B cell (primary cell): ENCODE results near the gene TRIM46. TPM values are rescaled to one million over a fixed set of nuclear protein-coding genes. Genes with fewer than 3 reads are reported as not detected.

ENCODE experiments used
- ATAC-seq: fragments of 200-7000 bp; cut with Tn5 transposase; one replicate; pipeline ENCODE4 v1.10.0; 2021; ENCODE audit warnings: low read depth, mild to moderate bottlenecking, moderate number of reproducible peaks, moderate library complexity
- CTCF ChIA-PET: fragments of 350-600 bp; sonication (Branson Sonifier 250); formaldehyde crosslinking; loops from one replicate; lab custom pipeline; 2021; ENCODE audit warnings: antibody characterized with exemption, inconsistent platforms; lab: Charles Lee
- POLR2A ChIA-PET: fragments of 350-600 bp; sonication (Branson Sonifier 250); formaldehyde crosslinking; loops from one replicate; lab custom pipeline; 2021; ENCODE audit warnings: antibody characterized with exemption; lab: Charles Lee
- DNase-seq: peaks from one replicate; pipeline ENCODE4 v3.0.0; 2013
- H2AFZ ChIP-seq: 2 replicates; pipeline ENCODE4 v1.6.1; 2012; ENCODE audit warnings: mild to moderate bottlenecking, low read depth, low read length; ENCODE audit not compliant: insufficient read depth, poor library complexity, severe bottlenecking
- H3K27ac ChIP-seq, 2 donors: 1 replicate in 1 of 2; 2 replicates in 1 of 2; pipeline ENCODE4 v1.5.1; 2012 to 2013; ENCODE audit warnings: low read length in 2 of 2, mild to moderate bottlenecking in 2 of 2, moderate library complexity in 1 of 2
- H3K27me3 ChIP-seq, 4 experiments: fragments of 200-600 bp in 1 of 4; sonication (generic) in 1 of 4; replicated peaks in 1 of 4; 1 replicate in 2 of 4; 2 replicates in 2 of 4; pipeline versions ENCODE4 v1.6.1 to v1.7.0; 2013 to 2016; ENCODE audit warnings: low read length in 3 of 4, mild to moderate bottlenecking in 2 of 4, mixed read lengths in 1 of 4, moderate library complexity in 1 of 4; ENCODE audit not compliant: insufficient read depth in 4 of 4, control insufficient read depth in 3 of 4; ENCODE audit errors: control extremely low read depth in 1 of 4
- H3K36me3 ChIP-seq, 2 experiments: replicated peaks in 1 of 2; 1 replicate in 1 of 2; 2 replicates in 1 of 2; pipeline versions ENCODE4 v1.6.1 to v1.7.1; 2013; ENCODE audit warnings: low read length in 1 of 2; ENCODE audit not compliant: insufficient read depth in 2 of 2, control insufficient read depth in 1 of 2; ENCODE audit errors: control extremely low read depth in 1 of 2, extremely low read depth in 1 of 2
- H3K4me1 ChIP-seq, 2 donors: fragments of 200-600 bp in 1 of 2; sonication (generic) in 1 of 2; 1 replicate in 1 of 2; 2 replicates in 1 of 2; pipeline versions ENCODE4 v1.5.1 to v1.6.1; 2013 to 2017; ENCODE audit warnings: low read length in 2 of 2; ENCODE audit not compliant: control insufficient read depth in 2 of 2, insufficient read depth in 2 of 2
- H3K4me2 ChIP-seq: replicated peaks from 2 replicates; pipeline ENCODE3; 2012; ENCODE audit warnings: mild to moderate bottlenecking, low read depth, low read length; ENCODE audit not compliant: poor library complexity, severe bottlenecking
- H3K4me3 ChIP-seq, 5 experiments: fragments of 200-600 bp in 1 of 5; sonication (generic) in 1 of 5; 1 replicate in 3 of 5; 2 replicates in 2 of 5; pipeline versions ENCODE4 v1.5.1 to v1.7.0; 2011 to 2016; ENCODE audit warnings: low read length in 4 of 5, mild to moderate bottlenecking in 4 of 5, low read depth in 2 of 5, control low read depth in 1 of 5, moderate library complexity in 1 of 5; ENCODE audit not compliant: insufficient read depth in 1 of 5; ENCODE audit errors: control extremely low read depth in 1 of 5, extremely low read depth in 1 of 5
- H3K79me2 ChIP-seq: fragments of 200-600 bp; sonication (generic); one replicate; pipeline ENCODE4 v1.6.0; 2016; ENCODE audit warnings: low read length; ENCODE audit not compliant: control insufficient read depth, insufficient read depth
- H3K9ac ChIP-seq: fragments of 200-600 bp; sonication (generic); 2 replicates; pipeline ENCODE4 v1.6.1; 2017; ENCODE audit warnings: mild to moderate bottlenecking, low read length, moderate library complexity
- H3K9me3 ChIP-seq, 3 donors: one replicate each; pipeline versions ENCODE4 v1.6.1 to v1.7.1; 2013; ENCODE audit warnings: low read length in 2 of 3; ENCODE audit not compliant: control insufficient read depth in 2 of 3, insufficient read depth in 1 of 3; ENCODE audit errors: control extremely low read depth in 1 of 3
- H4K20me1 ChIP-seq: 2 replicates; pipeline ENCODE4 v1.6.0; 2012; ENCODE audit warnings: mild to moderate bottlenecking, low read length; ENCODE audit not compliant: insufficient read depth, control insufficient read depth, poor library complexity, severe bottlenecking
- H3K27ac Mint-ChIP-seq: one replicate; pipeline ENCODE4 v1.8.0; 2021; ENCODE audit warnings: mixed read lengths
- H3K27me3 Mint-ChIP-seq: one replicate; pipeline ENCODE4 v1.8.0; 2021; ENCODE audit warnings: mixed read lengths
- H3K4me1 Mint-ChIP-seq: one replicate; pipeline ENCODE4 v1.8.0; 2021; ENCODE audit warnings: mixed read lengths
- H3K4me3 Mint-ChIP-seq: one replicate; pipeline ENCODE4 v1.8.0; 2021; ENCODE audit warnings: mixed read lengths
- H3K9me3 Mint-ChIP-seq: one replicate; pipeline ENCODE4 v1.8.0; 2022; ENCODE audit warnings: mixed read lengths; ENCODE audit not compliant: insufficient read depth
- CTCF ChIP-seq: fragments of 200-600 bp; IDR thresholded peaks from one replicate; pipeline ENCODE4 v1.8.0; 2022; ENCODE audit warnings: antibody characterized with exemption, mild to moderate bottlenecking
- EZH2 ChIP-seq: IDR thresholded peaks from 2 replicates; pipeline ENCODE4 v1.6.1; 2012; ENCODE audit warnings: borderline replicate concordance, low read depth, mild to moderate bottlenecking, moderate library complexity, low read length; ENCODE audit not compliant: insufficient read depth, poor library complexity, severe bottlenecking
- WGBS: methylation state at CpG from one replicate; pipeline ENCODE4 v1.1.5; 2013; ENCODE audit warnings: missing lambda C conversion rate; ENCODE audit not compliant: insufficient coverage; 5-methylcytosine and 5-hydroxymethylcytosine counted together
- intact Hi-C: fragments of 100-400 bp; cut with micrococcal nuclease; formaldehyde crosslinking; loops from one replicate; pipeline ENCODE4 v1.10.0; 2022
- polyA plus RNA-seq: library from polyadenylated mRNA; depleted of rRNA; stranded (reverse); fragments of >200 nt; gene quantifications from 2 replicates; pipeline ENCODE4 v1.2.3, GENCODE V29; 2012
- total RNA-seq, 2 donors: library from RNA; stranded (reverse); fragments of 120-200 nt in 1 of 2; gene quantifications; 1 replicate in 1 of 2; 2 replicates in 1 of 2; pipeline versions ENCODE4 v1.2.3 to v1.2.4, GENCODE V29; 2013 to 2022

Gene TRIM46
- total and polyA plus RNA-seq, 2 donors (not counting 1 experiment from before 2014, with no cell fraction given): 2.6 to 3.4 TPM

GRCh38 chr1:155184835-155185782 is 11.5 kb downstream of the TRIM46 start:
- Histone ChIP-seq H3K36me3 (no peaks in the 10 kb centered on the region), H3K9me3 (no peaks in the 10 kb centered on the region), H4K20me1 (no peaks in the 10 kb centered on the region), H3K79me2 (no peaks in the 10 kb centered on the region), H3K9ac (no peak overlapping the region), H3K27ac (peak overlapping the region; percentile 38 to 41), H3K4me2 (peak overlapping the region; percentile 59), H3K4me1 (peaks cover 18 to 31% of the 10 kb centered on the region in 2 donors), H3K4me3 (peak overlapping the region in 1 of 5 experiments; percentile 1), H3K27me3 (no peaks in the 10 kb centered on the region), H2AFZ (peak overlapping the region; percentile 40)
- Mint-ChIP-seq H3K27me3 (no peaks in the 10 kb centered on the region), H3K27ac (peak overlapping the region; percentile 86), H3K9me3 (no peaks in the 10 kb centered on the region), H3K4me1 (peaks cover 28% of the 10 kb centered on the region), H3K4me3 (peak overlapping the region; percentile 23)
- TF ChIP-seq CTCF: no peak
- no peak for TF ChIP-seq EZH2
- intact Hi-C loops: no loop called here
- ATAC-seq (peak; percentile 97), DNase-seq (peak; percentile 79)
- 46% methylated on average over 21 of the region's 21 CpGs for WGBS
- ChIA-PET CTCF (interaction anchor here (0.8 to 3.2 kb wide), 9 partner anchors 8 to 100 kb away, joined by 3 to 31 read pairs (median 6); partner anchors contain the start of genes KRTCAP2, THBS3 and TRIM46), POLR2A (interaction anchor here (0.6 to 1.9 kb wide), 6 partner anchors 9 to 49 kb away, joined by 3 to 11 read pairs (median 5); partner anchors contain the start of gene KRTCAP2)
